ENCODE measurements around the gene MIEN1. TPM values are rescaled to one million over a fixed set of nuclear protein-coding genes. Genes with fewer than 3 reads are reported as not detected.
A peak's percentile ranks its signal among the peaks of the same experiment; 100 is the strongest.

MIEN1 gene
- total and polyA plus RNA-seq, 12 donors, result 27.7 to 190 (median 41.1) TPM

GRCh38 chr17:39704821-39705551, 25.3 kb downstream of the MIEN1 start:
- peak overlapping the region in 9 of 10 donors; percentile 56 to 82 (median 70) for H3K27ac ChIP-seq
- WGBS, 2 donors, result 46 to 60% methylated on average over 11 of the region's 11 CpGs
- peaks cover 0 to 34% (median 18%) of the 10 kb centered on the region in 9 donors for H3K36me3 ChIP-seq
- no peaks in the 10 kb centered on the region for H3K9me3 ChIP-seq
- DNase-seq (no peak), ATAC-seq (peak in 3 of 8 donors; percentile 6 to 31 (median 14))
- peak in 4 of 9 donors; percentile 6 to 27 (median 19) for TF ChIP-seq CTCF (IDR thresholded peaks at IDR 0.05)
- peaks cover 10 to 62% (median 40%) of the 10 kb centered on the region in 9 donors for H3K4me1 ChIP-seq
- peaks cover 0 to 20% (median 0%) of the 10 kb centered on the region in 7 donors for H3K27me3 ChIP-seq
- no peak overlapping the region for H3K4me3 ChIP-seq
- intact Hi-C loops (cut with DNase I), result no loop called here

- no peak for DNase-seq
- WGBS, 2 donors, result 83% methylated on average over 5 of the region's 5 CpGs
- Histone ChIP-seq H3K27me3 (peaks cover 0 to 31% (median 0%) of the 10 kb centered on the region in 7 donors), H3K27ac (peak overlapping the region in 3 of 10 donors; percentile 45 to 88 (median 74)), H3K4me1 (peaks cover 10 to 68% (median 44%) of the 10 kb centered on the region in 9 donors), H3K36me3 (peaks cover 0 to 23% (median 10%) of the 10 kb centered on the region in 9 donors), H3K4me3 (no peak overlapping the region), H3K9me3 (no peaks in the 10 kb centered on the region)
- ATAC-seq, result no peak
- intact Hi-C loops (cut with DNase I), result loop anchor here in 1 of 10 donors (1.0 kb wide), 1 partner anchor 23 kb away; no protein-coding TSS in a partner anchor
- TF ChIP-seq CTCF (IDR thresholded peaks at IDR 0.05), result no peak
These were observed 26.4 kb downstream of the MIEN1 start for GRCh38 chr17:39703913-39704312.

- Histone ChIP-seq H3K4me3 (no peak overlapping the region), H3K4me1 (peaks cover 10 to 68% (median 44%) of the 10 kb centered on the region in 9 donors), H3K27ac (peak overlapping the region in 7 of 10 donors; percentile 27 to 88 (median 45)), H3K36me3 (peaks cover 0 to 16% (median 3%) of the 10 kb centered on the region in 9 donors), H3K9me3 (no peaks in the 10 kb centered on the region), H3K27me3 (peaks cover 0 to 33% (median 0%) of the 10 kb centered on the region in 7 donors)
- DNase-seq (no peak), ATAC-seq (peak in 3 of 8 donors; percentile 11 to 43 (median 34))
- intact Hi-C loops (cut with DNase I), result loop anchor here in 1 of 10 donors (1.0 kb wide), 1 partner anchor 24 kb away; no protein-coding TSS in a partner anchor
- no peak for TF ChIP-seq CTCF (IDR thresholded peaks at IDR 0.05)
- 49 to 62% methylated on average over 12 of the region's 12 CpGs for WGBS, 2 donors
These were observed 27.1 kb downstream of the MIEN1 start for GRCh38 chr17:39702901-39703893.

Measured in heart right ventricle (tissue), 16 donors.